ENCODE results near the gene TEX22. TPM values are rescaled to one million over a fixed set of nuclear protein-coding genes. Genes with fewer than 3 reads are reported as not detected.

TEX22 gene
- total and polyA plus RNA-seq, 2 donors (not counting 1 experiment from before 2014, with no cell fraction given): 1.7 to 7.0 TPM

- no peak for ATAC-seq (ENCODE audit: low read depth)
- H3K9me3 Mint-ChIP-seq (ENCODE audit: insufficient read depth): peaks cover 2% of the 10 kb centered on the region
- ChIA-PET CTCF (no interaction called here), POLR2A (no interaction called here)
- no peak overlapping the region for H3K4me3 ChIP-seq (ENCODE audit: control extremely low read depth in 1 of 5, extremely low read depth in 1 of 5, insufficient read depth in 1 of 5, low read depth in 2 of 5, low read length in 4 of 5)
- H4K20me1 ChIP-seq (ENCODE audit: control insufficient read depth, insufficient read depth, low read length, poor library complexity, severe bottlenecking): peaks cover 56% of the 10 kb centered on the region
- H3K4me1 ChIP-seq (ENCODE audit: control insufficient read depth in 2 of 2, insufficient read depth in 2 of 2, low read length in 2 of 2): peaks cover 7 to 9% of the 10 kb centered on the region in 2 donors
- no peak for DNase-seq
- intact Hi-C loops (cut with micrococcal nuclease): no loop called here
- H3K9me3 ChIP-seq (ENCODE audit: control extremely low read depth in 1 of 3, control insufficient read depth in 2 of 3, insufficient read depth in 1 of 3, low read length in 2 of 3): peaks cover 0 to 14% (median 2%) of the 10 kb centered on the region in 3 donors
- no peak overlapping the region for H3K4me3 Mint-ChIP-seq
- H3K4me1 Mint-ChIP-seq: peaks cover 23% of the 10 kb centered on the region
- H3K36me3 ChIP-seq (replicated peaks in 1 of 2; ENCODE audit: control extremely low read depth in 1 of 2, control insufficient read depth in 1 of 2, extremely low read depth in 1 of 2, insufficient read depth in 2 of 2, low read length in 1 of 2): peaks cover 0 to 16% of the 10 kb centered on the region in 2 experiments
- no peak overlapping the region for H2AFZ ChIP-seq (ENCODE audit: insufficient read depth, low read depth, low read length, poor library complexity, severe bottlenecking)
- no peak overlapping the region for H3K9ac ChIP-seq (ENCODE audit: low read length)
- no peak overlapping the region for H3K27ac ChIP-seq (ENCODE audit: low read length in 2 of 2)
- no peak overlapping the region for H3K4me2 ChIP-seq (replicated peaks; ENCODE audit: low read depth, low read length, poor library complexity, severe bottlenecking)
- 95% methylated on average over 21 of the region's 21 CpGs for WGBS (ENCODE audit: insufficient coverage)
- H3K79me2 ChIP-seq (ENCODE audit: control insufficient read depth, insufficient read depth, low read length): peaks cover 64% of the 10 kb centered on the region
- H3K27me3 ChIP-seq (replicated peaks in 1 of 4; ENCODE audit: control extremely low read depth in 1 of 4, control insufficient read depth in 3 of 4, insufficient read depth in 4 of 4, low read length in 3 of 4): no peaks in the 10 kb centered on the region
- H3K27me3 Mint-ChIP-seq: no peaks in the 10 kb centered on the region
- no peak for TF ChIP-seq CTCF (IDR thresholded peaks at IDR 0.05)
- TF ChIP-seq EZH2 (IDR thresholded peaks at IDR 0.05; ENCODE audit: borderline replicate concordance, insufficient read depth, low read depth, low read length, poor library complexity, severe bottlenecking): no peak
- H3K27ac Mint-ChIP-seq: no peak overlapping the region
These were observed 28.2 kb downstream of the TEX22 start for GRCh38 chr14:105426416-105427130.

GRCh38 chr14:105427412-105427811, 29.1 kb downstream of the TEX22 start:
- no peak for TF ChIP-seq EZH2 (IDR thresholded peaks at IDR 0.05; ENCODE audit: borderline replicate concordance, insufficient read depth, low read depth, low read length, poor library complexity, severe bottlenecking)
- H3K27ac Mint-ChIP-seq: no peak overlapping the region
- peaks cover 2% of the 10 kb centered on the region for H3K9me3 Mint-ChIP-seq (ENCODE audit: insufficient read depth)
- no peak overlapping the region for H3K9ac ChIP-seq (ENCODE audit: low read length)
- peaks cover 0 to 16% of the 10 kb centered on the region in 2 experiments for H3K36me3 ChIP-seq (replicated peaks in 1 of 2; ENCODE audit: control extremely low read depth in 1 of 2, control insufficient read depth in 1 of 2, extremely low read depth in 1 of 2, insufficient read depth in 2 of 2, low read length in 1 of 2)
- WGBS (ENCODE audit: insufficient coverage): 97% methylated on average over 8 of the region's 10 CpGs
- ChIA-PET CTCF (interaction anchor here (0.9 kb wide), 2 partner anchors 62 to 106 kb away, joined by 3 read pairs; no protein-coding TSS in a partner anchor), POLR2A (interaction anchor here (0.7 kb wide), 1 partner anchor 19 kb away, joined by 5 read pairs; no protein-coding TSS in a partner anchor)
- intact Hi-C loops (cut with micrococcal nuclease): no loop called here
- H3K27ac ChIP-seq (ENCODE audit: low read length in 2 of 2): no peak overlapping the region
- no peak overlapping the region for H2AFZ ChIP-seq (ENCODE audit: insufficient read depth, low read depth, low read length, poor library complexity, severe bottlenecking)
- ATAC-seq (ENCODE audit: low read depth) (no peak), DNase-seq (no peak)
- peaks cover 0 to 16% (median 2%) of the 10 kb centered on the region in 3 donors for H3K9me3 ChIP-seq (ENCODE audit: control extremely low read depth in 1 of 3, control insufficient read depth in 2 of 3, insufficient read depth in 1 of 3, low read length in 2 of 3)
- H3K4me3 ChIP-seq (ENCODE audit: control extremely low read depth in 1 of 5, extremely low read depth in 1 of 5, insufficient read depth in 1 of 5, low read depth in 2 of 5, low read length in 4 of 5): no peak overlapping the region
- H3K4me1 ChIP-seq (ENCODE audit: control insufficient read depth in 2 of 2, insufficient read depth in 2 of 2, low read length in 2 of 2): peaks cover 0 to under 1% of the 10 kb centered on the region in 2 donors
- peaks cover 49% of the 10 kb centered on the region for H4K20me1 ChIP-seq (ENCODE audit: control insufficient read depth, insufficient read depth, low read length, poor library complexity, severe bottlenecking)
- H3K4me2 ChIP-seq (replicated peaks; ENCODE audit: low read depth, low read length, poor library complexity, severe bottlenecking): no peak overlapping the region
- no peaks in the 10 kb centered on the region for H3K27me3 Mint-ChIP-seq
- peaks cover 58% of the 10 kb centered on the region for H3K79me2 ChIP-seq (ENCODE audit: control insufficient read depth, insufficient read depth, low read length)
- H3K4me3 Mint-ChIP-seq: no peak overlapping the region
- peaks cover 15% of the 10 kb centered on the region for H3K4me1 Mint-ChIP-seq
- no peaks in the 10 kb centered on the region for H3K27me3 ChIP-seq (replicated peaks in 1 of 4; ENCODE audit: control extremely low read depth in 1 of 4, control insufficient read depth in 3 of 4, insufficient read depth in 4 of 4, low read length in 3 of 4)
